Dermis microvascular lymphatic vessel endothelial cell (primary cell): ENCODE measurements around the gene SCCPDH. TPM values are rescaled to one million over a fixed set of nuclear protein-coding genes. Genes with fewer than 3 reads are reported as not detected.
A peak's percentile ranks its signal among the peaks of the same experiment; 100 is the strongest.
"Not testable (repeated sequence)": the region's sequence is repeated elsewhere in the genome, so short reads cannot be mapped to it uniquely, and the experiment has no call there.

Experiments
- DNase-seq, 2 donors: peaks; one replicate each; pipeline versions ENCODE4 v3.0.0 to v3.0.0-alpha.2; 2010; ENCODE audit warnings: low read depth in 2 of 2
- total RNA-seq: library from RNA; depleted of rRNA; stranded (reverse); fragments of >200 nt; gene quantifications from 2 replicates; pipeline ENCODE4 v1.2.1, GENCODE V29; 2014

The SCCPDH gene, protein sequence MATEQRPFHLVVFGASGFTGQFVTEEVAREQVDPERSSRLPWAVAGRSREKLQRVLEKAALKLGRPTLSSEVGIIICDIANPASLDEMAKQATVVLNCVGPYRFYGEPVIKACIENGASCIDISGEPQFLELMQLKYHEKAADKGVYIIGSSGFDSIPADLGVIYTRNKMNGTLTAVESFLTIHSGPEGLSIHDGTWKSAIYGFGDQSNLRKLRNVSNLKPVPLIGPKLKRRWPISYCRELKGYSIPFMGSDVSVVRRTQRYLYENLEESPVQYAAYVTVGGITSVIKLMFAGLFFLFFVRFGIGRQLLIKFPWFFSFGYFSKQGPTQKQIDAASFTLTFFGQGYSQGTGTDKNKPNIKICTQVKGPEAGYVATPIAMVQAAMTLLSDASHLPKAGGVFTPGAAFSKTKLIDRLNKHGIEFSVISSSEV
- 41.5 and 52.2 TPM in 2 replicates for total RNA-seq

DNA sequence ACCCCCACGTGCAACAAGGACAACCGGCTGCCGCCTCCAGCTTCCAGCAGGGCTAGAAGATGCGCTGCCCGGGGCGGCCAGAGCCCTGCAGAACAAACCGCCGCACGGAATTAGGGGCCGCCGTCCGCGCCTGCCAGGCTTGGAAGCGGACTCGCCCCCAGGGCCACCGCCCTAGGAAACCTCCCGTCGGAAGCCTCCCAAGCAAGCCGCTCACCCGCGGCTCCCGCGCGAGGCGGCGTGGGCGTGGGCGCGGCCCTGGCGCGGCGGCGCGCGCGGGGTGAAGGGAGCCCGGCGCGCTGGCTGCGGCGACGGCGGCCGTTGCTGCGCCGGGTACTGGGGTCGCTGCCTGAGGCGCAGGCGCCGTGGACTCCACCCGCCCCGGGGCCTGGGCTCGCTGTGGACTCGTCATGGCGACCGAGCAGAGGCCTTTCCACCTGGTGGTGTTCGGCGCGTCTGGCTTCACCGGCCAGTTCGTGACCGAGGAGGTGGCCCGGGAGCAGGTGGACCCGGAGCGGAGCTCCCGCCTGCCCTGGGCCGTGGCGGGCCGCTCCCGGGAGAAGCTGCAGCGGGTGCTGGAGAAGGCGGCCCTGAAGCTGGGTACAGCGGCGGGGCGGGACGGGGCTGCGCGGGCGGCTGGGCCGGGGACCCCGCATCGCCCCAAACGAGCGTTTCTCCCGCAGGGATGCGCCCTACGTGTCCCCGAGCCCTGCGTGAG is at the start of gene SCCPDH:
Gene SCCPDH, plus strand, starts transcription at position 394 of the 715 bp plus-strand sequence. Its CDS starts 14 bp downstream, at position 408.
- peak; percentile 49 to 78 for DNase-seq

DNA sequence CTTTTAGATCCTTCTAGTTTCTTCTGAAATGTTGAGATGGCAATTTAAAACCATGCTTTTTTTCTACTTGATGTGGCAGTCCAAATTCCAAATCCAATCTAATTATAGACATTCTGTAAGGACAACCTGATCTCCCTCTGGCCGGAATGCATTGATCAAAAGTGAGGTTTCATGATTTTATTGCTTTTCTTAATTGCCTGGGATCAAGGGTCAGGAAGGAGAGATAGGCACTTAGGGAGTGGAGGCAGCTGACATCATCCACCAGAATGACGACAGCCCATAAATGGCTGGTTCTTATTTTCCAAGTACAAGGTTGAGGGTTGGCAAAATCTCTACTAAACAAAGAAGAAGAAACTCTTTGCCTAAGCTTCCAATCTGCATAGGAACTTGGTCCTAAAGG is 46.4 kb upstream of the SCCPDH start:
- DNase-seq, result no peak

DNA sequence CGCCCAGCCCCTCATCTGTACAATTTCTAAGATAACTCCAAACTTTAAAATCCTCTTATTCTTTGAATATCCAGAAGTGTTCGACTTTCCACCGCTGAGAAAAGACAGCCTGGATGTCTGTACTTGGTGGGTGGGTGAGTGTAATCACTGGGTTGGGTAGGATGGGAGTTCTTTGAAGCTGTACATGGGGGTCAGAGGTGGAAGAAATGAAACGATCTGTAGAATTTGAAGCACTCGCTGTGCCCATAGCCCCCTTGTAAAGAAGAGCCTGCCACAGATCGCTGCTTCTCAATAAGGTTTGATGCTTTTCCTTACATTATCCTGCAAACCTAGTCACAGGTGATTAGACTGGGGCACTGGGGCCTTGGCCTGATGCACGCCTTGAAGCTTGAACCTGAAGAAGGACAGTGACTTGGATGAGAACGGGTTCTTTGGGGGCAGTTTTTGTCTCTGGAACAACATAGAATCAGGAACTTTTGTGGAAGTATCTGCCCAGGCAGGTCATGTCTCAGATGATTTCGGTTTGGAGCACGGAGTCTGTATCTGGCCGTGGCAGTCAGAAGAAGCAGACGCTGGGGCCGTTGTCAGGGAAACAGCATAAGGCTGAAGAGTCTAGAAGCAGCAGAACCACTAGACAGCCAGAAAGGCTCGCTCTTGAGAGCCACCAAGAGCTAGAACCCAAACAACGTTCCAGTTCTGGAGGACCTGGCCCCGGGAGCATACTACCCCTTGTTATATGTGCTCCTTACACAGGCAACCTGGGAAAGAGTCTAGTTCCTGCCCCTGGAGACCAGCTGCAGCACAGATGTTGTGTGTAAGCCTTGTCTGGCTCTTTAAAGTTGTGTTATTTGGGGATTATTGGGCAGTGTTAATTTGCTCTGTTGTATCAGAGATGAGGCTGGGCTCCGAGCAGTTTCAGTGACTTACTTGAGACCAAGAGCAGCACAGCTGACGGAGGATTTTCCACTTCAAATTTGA is 45.1 kb upstream of the SCCPDH start:
- no peak for DNase-seq

DNA sequence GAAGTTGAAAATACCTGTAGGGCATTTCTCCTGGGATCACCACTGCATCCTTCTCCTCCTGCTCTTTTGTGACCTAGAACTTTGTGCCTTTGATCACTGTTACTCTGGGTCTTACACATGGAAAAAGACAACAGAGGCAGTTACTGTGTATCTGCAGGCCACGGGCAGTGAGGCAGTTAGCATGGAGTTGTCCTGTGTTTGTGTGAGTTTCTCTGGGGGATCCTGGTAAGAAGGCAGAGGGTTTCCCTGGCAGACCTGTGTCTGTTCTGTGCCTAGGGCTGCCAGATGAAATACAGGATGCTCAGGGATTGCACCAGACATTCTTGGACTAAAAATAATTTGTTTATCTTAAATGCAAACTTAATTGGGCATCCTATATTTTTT is 44.4 kb upstream of the SCCPDH start:
- no peak for DNase-seq

DNA sequence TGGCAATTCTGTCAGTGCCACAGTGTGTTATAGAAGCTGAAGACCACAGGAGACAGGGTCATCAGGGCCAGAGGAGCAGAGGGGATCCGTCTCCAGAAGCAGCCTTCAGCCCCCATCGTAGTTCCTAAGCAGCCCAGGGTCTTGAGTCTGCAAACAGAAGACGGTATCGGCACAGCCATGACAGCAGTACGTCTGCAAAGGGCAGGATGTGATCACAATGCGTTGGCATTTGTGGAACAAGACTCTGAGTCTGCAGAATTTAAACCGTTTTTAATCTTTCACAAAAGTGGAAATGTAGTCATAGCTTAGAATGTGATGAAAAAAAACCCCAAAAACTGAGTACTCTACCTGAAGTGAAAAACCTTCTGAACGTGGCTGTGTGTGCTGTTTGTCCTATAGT is 44.0 kb upstream of the SCCPDH start:
- DNase-seq, result peak in 1 of 2 donors; percentile 40

DNA sequence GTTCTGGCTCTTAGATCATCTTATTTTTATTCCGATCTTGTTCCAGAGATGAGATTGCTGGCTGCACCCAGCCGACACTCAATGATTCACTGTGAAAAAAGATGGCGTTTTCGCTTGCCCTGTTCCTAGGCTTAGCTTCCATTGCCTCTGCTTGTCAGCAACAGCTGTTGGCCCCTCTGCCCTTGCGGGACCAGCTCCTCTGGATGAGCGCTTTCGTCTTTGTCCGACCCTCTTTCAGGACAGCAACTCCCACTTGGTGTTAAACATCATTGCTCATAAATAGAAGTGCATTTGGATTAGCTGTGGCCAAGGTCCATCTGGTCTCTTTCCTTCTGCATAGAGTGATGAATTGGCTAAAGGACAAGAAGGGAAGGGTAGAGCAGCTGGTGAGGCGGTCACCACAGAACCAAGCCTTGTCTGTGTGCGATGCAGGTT is 43.5 kb upstream of the SCCPDH start:
- no peak for DNase-seq

DNA sequence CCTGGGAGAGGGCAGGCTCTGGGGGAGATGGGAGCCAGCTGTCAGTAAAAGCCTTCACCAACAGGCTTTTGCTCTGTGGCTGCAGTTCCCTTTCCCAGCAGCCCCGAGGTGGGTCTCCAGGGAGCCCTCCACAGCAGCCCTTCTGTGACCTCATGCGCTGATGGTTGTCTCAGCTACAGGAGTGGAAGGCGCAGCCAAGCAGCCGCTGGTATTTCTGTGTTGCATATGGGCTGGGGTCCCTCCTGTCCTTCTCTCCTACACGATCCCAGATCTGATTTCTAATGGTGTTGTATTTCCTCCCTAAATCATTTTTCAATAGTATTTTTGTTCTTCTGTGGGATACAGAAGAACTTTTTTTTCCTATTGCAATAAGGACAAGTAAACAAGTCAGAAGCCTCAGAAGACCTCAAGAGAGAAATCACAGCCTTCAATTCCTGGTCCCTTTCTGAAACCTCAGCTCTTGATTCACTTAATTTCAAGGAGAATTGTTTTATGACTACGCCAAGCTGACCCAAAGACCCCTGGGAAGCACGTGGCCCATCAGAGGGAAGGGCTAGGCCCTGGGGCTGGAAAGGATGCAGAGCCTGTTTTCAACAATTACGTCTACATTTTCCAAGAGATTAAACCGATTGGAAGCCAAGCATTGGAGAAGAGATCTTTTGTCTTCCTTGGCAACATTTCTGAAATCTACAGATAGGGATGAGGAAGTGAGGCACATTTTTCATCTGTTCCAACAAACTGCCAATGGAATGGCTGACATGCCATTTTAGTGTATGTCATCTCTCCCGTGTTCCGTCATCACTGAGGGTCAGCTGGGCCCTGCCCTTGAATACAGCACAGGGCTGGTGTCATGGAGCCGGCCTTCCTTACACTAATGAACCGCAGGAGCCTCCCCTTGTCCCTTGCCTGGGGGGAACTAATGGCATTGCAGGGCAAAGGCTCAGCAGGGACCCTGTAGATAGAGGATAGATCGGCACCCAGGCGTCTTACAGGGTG is 42.0 kb upstream of the SCCPDH start:
- DNase-seq, result no peak

DNA sequence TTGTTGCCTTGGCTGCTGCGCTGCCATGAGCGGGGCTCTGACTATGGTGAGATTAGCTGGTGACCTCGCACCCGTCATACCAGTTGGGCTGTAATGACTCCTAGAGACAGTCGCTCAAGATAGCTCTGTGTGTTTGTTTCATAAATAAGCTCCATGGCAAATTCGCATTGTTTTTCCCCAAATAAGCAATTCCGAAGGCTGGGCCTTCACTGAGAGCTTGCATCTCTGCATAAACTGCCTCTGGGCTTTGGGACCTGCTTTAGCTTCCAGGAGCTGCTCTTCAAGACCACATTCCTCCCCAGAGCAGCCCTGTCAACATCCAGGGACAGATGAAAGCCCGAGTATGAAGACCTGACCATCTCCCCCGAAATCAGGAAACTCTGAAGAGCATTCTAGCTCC is 40.7 kb upstream of the SCCPDH start:
- DNase-seq, result no peak

DNA sequence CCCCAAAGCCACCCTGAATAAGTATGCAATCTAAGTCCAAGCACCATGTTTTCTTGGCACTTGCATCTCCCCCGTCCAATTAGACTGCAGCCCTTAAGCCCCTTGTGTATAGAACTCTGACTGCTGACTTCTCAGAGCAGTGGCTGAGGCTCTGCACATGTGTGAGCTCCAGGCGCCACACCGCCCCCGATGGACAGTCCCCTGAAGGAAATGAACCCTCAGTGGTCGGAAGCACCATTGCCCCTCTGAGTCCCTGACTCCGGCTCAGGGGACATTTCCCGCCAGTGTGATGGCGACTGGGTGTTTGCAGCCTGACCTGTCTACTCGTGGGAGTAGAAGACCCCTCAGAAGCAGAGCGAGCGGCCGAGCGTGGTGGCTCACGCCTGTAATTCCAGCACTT is 37.2 kb upstream of the SCCPDH start:
- no peak for DNase-seq

DNA sequence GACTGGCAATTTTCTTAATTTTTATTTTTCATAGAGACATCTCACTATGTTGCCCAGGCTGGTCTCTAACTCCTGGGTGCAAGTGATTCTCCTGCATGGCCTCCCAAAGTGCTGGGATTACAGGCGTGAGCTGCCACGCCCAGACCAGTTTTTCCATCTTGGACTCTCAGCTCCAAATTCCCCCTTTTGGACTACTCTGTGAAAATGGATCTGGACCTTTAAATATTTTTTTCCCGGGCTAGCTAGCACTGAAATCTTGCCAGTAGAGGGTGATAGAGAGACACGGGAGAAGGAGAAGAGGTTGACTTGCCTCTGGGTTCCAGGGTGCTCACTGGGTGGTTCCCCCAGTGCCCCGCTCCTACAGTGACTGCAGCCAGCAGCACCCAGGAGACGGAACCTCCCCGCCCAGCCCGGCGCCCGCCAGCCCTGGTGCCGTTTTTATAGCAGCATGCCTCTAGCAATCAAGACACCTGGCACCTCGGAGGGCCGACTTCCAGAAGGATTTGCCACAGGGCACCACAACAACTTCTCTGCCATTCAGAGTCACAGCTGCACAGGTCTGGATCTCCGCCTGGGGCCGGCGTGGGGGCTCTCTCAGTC is 34.7 kb upstream of the SCCPDH start:
- DNase-seq, result peak; percentile 29 to 67

DNA sequence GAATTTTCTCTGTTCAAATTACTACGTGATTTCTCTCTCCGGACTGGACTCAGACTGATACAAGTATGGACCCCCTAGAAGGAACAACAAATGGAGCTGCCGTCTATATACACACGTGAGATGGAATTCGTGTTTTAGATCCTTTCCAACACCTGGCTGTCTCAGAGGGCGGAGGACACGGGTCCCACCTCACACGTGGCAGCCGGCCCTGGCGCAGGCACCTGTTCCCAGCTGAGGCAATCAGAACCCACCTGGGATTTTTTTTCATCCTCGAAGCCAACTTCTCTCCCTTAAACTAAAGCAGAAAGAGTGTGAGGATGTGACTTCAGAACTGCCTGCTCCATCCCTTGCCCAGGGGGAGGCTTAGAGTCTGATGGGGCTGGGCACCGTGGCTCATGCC is 34.1 kb upstream of the SCCPDH start:
- DNase-seq, result no peak

DNA sequence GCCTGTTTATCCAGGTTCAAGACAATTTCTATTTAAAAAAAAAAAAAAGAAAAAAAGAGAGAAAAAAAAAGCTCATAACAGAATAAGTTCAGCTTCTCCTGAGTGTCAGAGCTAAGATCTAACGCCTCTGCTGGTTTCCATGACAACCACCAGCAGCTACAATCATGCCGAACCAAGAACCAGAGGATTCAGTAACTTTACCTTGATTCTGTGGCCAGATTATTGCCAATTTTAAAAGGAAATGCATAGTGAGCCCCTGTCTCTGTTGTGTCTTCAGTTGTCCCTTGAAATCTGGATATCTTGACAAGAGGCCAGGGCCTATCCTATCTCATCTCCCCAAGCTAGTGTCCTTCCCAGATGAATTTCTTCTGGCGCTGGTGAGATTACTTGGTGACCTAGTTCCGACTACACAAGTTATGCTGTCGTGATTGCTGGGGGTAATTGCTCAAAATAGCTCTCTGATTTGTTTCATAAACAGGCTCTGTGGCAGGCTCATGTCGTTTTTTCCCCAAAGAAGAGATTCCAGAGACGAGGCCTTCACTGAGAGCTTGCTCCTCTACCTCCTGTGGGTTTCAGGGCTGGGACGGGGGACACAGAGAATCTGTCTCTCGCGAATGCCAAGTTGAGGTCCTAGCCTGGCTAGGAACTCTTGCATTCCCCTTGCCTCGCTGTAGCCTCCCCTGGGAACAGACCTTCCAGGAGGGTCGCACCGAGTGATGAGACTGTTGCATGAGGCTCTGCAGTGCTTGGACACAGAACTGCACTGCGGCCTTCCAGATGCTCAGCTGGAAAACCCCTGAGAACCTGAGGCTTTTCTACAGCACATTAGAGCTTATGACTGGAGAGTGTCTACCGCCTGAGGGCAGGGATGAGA is 32.4 kb upstream of the SCCPDH start:
- DNase-seq, result no peak

DNA sequence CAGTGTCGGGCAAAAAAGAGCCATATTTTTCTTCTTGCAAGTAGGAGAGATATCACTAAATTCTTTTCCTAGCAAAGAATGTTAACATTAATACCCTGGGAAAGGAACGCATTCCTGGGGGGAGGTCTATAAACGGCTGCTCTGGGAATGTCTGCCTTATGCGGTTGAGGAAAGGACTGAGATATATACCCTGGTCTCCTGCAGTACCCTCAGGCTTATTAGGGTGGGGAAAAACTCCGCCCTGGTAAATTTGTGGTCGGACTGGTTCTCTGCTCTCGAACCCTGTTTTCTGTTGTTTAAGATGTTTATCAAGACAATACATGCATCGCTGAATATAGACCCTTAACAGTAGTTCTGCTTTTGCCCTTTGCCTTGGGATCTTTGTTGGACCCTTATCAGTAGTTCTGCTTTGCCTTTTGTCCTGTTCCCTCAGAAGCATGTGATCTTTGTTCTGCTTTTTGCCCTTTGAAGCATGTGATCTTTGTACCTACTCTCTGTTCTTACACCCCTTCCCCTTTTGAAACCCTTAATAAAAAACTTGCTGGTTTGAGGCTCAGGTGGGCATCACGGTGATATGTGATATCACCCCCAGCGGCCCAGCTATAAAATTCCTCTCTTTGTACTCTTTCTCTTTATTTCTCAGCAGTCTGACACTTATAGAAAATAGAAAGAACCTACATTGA is 29.9 kb upstream of the SCCPDH start:
- not testable (repeated sequence) for DNase-seq

DNA sequence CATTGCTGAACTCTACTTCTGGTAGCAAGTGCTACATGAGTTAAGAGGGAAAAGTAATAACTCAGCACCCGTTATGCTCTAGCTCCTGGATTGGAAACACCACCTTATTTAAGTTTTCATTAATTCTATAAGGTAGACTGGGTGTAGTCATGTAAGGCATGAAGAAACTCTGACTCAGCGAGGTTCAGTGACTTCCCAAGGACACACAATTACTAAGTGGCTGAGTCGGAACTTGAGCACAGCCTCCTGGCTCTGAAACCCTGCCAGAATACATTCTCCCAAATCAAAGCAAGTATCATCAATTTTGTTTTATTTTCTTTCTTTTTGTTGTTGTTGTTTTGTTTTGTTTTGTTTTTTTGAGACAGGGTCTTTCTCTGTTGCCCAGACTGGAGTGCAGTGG is 29.1 kb upstream of the SCCPDH start:
- DNase-seq, result no peak

DNA sequence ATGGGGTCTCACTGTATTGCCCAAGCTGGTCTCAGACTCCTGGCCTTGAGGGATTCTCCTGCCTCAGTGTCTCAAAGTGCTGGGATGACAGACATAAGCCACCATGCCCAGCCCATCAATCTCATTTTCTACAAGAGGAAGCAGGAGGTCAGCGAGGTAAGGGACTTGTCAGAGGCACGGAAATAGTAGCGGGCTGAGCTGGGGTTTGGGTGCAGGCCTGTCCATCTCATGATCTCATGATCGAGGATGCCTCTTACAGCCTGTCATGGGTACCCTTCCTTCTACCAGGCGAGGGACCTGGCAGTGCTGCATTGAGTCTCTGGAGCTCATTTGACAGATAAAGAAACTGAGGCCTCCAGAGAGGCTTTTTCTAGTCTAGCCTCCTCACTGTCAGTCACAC is 28.5 kb upstream of the SCCPDH start:
- no peak for DNase-seq

DNA sequence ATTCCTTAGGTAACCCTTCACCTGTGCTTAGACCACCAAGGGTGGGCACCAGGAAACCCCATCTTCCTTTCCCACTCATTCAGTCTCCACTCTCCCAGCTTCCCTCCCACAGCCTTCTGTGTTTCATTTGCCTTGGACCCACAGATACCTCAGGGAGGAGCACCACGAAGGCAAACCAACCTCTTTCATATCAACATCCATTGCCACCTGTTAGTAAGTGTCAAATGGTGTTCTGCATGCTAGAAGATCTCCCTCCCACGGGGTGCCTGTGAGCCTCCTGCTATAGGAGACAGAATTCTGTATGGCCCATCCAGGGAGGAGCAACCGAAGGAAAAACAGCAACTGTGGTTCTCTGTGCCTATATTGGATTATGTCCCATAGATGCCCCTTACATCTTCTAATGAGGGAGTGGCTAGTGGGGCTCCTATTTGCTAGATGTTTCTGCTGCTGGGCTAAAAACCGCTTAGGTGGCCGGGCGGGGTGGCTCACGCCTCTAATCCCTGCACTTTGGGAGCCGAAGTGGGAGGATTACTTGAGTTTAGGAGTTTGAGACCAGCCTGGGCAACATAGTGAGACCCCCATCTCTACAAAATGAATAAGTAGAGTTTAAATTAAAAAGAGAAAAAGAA is 25.6 kb upstream of the SCCPDH start:
- no peak for DNase-seq

DNA sequence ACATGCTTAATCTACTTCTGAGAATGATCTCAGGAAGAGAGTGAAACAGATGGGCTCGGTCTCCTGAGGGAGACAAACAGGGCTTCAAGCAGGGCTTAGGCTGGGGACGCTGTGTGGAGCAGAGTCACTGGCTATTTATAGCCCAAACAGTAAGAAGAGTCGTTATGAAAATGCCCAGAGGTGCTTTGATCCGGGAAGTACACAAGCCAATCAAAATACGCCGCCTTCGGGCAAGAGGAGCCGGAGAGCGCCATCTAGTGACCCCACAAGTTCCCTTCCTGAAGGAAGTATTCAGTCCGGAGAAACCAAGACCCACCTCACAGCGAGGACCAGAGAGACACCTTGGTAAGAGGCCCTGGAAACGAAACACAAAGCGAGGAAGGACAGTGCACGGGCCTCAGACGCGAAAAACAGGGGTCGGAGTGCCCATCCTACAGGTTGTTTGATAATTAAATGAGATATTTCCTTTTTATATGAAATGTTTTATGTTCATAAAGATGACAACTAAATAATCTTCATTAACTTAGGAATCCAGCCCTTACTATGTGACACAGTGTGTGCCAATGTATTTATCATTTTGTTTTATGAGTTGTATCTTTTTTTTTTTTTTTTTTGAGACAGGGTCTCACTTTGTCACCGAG is 25.0 kb upstream of the SCCPDH start:
- DNase-seq, result peak; percentile 85 to 94
